A204.1 (cell line): ENCODE data around the gene RASL11A.
"Not testable (repeated sequence)": the region's sequence is repeated elsewhere in the genome, so short reads cannot be mapped to it uniquely, and the experiment has no call there.

Experiments
- FAIRE-seq: peaks from 2 replicates; lab custom pipeline; 2012; peaks lifted over from hg19 to GRCh38; lab: Jason Lieb, UNC

Gene RASL11A

DNA sequence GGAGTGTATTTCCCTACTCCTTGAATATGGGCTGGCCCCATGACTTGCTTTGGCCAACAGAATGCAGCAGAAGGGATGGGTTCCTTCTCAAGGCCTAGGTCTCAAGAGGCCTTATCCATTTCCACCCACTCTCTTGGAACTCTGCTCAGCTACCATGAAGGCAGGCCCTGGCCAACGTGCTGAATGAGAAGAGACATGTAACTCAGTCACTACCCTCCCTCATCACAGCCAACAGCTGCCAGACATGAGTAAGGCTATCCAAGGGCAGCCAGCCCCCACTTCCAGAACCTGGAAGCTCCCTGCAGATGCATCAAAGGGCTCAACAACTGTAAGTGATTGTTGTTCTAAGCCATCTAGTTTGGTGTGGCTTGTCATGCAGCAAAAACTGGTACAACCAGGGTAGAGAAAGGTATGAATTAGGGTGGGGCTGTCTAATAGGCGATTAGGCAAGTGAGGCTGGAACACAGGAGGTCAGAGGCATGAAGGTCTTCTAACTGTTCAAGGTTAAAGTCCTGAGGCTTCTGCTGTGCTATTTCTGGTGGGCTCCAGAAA, 1.4 kb upstream of the RASL11A start:
- no peak for FAIRE-seq

DNA sequence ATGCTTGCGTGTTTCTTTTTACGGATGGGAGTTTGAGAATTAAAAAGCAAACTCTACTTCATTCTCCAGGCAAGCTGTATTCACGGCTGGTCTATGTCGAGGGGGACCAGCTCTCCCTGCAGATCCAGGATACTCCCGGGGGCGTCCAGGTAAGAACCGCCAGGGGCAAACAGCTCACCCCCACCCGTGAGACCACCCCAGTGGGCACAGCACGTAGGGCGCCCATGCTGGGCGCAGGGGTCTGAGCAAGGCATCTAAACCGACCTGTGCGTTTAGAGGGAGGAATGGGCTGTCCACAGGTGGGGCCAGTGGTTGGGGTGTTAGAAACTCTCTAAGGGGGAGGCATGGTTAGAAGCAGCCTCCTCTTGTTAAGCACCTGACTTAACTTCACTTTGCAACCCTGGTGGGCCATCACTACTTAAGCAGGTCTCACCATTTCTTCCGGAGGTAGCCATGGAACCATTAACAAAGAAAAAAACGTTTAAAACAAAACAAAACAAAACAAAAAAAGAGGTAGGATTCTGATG, 1.0 kb downstream of the RASL11A start:
- no peak for FAIRE-seq

DNA sequence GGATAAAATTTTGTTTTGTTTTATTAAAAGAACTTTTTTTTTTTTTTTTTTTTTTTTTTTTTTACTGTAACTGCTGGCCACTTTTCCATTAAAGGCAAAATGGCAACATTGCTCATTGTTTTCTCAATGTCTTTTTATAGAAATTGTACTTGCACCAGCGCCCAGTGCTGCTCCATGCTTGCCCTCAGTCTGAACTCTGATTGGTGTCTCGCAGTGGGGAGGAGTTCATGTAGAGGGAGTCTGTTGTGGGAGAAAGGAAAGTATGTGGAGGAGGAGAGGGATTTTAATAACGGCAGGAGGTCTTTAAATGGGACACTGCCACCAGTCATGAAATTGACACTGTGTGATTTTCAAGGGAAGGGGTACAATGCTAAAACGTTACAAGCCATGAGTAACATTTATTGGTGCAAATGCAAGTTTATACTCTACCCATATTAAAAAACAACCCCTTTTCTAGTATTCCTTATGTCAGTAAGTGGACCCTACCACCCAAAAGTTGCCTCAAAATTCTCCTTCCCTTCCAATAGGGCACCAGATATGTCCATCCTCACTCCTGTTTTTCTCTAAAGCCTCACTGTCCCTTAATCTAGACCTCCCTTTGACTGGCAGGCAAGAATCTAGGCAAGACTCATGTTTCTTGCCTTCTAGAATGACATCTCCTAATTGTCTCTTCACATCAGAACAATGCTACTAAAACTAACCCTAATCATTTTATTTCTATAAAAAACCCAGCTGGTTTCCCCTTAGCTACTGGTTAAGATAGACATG, 3.2 kb downstream of the RASL11A start:
- no peak for FAIRE-seq

DNA sequence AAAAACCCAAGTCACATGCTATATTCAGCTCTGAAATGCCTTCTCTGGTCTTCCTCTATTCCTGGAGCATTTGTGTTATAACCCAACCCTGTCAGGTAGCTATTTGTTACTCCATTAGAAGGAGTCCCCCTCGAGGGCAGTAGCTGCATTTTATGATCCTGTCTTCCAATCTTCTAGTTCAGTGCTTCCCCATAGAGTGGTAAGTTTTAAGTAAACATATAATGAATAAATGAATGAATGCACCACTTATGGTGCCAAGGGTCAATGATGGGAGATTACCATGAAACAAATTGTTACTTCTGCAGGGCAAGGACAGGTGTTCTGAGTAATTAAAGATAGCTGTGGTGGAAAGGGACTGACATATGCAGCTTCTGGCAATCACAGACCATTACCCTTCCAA, 4.0 kb downstream of the RASL11A start:
- no peak for FAIRE-seq

DNA sequence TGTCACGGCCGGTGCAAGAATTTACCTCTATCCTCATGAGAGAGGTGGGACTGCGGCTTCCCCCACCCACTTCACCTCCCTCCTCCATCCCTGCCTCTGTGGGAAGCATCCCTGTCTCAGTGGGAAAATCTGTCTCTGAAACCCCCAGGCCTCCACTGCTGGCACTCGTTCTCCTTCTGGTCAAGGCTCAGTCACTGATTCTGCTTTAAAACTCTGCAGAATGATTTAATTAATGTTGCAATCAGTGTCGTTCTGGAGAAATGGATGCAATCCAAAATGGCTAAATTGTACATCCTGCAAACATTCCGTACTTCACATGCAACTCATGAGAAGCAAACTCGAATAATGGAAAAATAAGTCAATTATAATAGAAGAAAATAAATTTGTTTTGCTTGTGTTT, 5.6 kb downstream of the RASL11A start:
- FAIRE-seq = no peak

DNA sequence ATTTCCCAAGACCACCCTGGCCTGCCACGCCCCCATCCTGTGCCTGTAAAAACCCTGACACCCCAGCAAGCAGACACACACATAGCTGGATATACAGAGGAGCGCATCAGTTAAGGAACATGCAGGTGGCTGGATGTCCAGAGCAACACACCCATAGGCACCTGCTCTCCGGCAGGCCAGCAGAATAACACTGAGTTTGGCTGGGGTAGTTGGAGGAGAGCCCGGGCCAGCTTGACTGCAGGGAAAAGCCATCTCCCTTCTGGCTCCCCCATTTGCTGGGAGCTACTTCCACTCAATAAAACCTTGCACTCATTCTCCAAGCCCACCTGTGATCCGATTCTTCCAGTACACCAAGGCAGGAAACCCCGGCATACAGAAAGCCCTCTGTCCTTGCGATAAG, 8.9 kb downstream of the RASL11A start:
- no peak for FAIRE-seq

DNA sequence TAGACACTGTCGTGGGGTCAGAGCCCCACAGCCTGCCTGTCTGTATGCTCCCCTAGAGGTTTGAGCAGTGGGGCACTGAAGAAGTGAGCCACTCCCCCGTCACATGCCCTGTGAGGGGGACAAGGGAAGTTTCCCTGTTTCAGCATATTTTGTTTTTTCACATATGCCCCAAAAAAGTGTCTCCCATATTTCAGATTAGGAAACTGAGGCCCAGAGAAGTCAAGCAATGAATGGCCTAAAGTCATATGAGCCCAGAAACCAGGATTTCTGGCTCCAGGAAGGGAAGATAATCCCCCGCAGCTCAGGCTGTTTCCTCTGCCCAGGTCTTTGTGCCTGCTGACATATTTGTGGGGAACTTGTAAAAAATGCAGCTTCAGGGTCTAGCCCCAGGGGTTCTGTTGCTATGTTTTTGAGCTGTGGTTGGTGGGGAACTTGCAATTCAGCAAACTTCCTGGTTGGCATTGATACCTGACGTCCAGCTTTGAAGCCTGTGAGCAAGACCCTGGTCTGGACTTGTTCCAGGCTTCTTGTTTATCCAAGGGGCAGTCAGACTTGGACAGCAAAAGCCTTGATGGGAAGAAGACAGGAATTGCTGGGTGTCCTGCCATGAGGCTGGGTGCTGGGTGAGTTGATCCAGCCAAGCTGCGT, 9.5 kb downstream of the RASL11A start:
- FAIRE-seq = no peak

DNA sequence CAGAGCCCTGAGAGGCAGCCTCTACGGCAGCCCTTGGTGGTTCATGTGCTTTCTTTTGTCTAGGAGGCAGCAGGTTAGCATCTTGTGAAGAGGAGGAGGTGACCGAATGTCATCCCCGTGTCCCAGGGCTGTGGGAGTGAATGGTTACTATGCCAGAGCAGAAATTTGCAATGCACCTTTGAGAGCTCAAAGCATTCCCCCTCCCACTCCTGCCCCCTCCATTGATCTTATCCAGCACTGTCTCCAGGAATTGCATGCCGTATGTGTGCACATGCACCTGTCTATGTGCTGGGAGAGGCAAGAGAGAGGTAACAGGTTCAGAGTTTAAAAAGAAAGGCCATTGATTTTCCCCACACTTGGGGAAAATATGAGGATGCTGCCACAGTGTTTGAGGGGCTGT, 10.2 kb downstream of the RASL11A start:
- FAIRE-seq = no peak

DNA sequence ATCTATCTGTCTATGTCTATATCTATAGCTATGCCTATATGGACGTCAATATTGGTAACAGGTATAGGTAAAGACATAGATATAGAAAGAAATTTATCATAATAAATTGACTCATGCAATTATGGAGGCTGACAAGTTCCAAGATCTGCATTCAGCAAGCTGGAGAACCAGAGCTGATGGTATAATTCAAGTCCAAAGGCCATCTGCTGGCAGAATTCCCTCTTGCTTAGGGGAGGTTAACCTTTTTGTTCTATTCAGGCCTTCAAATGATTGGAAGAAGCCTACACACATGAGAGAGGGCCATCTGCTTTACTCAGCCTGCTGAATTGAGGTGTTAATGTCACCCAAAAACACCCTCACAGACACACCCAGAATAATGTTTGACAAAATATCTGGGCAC, 10.8 kb downstream of the RASL11A start:
- no peak for FAIRE-seq

DNA sequence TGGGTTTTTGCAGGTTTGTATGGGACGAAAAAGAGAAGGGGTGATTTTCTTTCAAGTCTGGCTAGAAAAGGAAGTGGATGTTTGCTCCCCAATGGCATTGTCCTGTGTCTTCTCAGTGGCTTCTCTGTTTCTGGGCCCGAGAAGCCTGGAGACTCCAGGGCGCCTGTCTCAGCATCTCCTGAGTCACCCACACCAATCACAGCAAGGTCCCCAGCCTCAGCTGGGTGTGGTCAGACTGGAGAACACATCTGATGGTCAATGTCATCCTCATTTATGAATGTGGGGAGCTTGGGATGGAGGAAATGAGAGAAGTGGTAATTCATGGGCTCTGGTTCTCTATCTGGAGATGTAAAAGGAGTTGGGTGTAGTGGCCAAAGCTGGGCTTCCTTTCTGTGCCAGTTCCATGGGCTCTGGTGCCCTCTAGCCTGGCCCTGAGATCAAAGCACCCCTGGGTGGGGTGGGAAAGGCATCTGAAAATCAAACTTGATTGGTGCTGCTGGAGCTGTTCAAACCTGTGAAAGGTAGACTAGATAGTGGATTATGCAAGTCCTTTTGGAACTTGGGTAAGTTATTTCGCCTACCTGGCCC, 13.4 kb downstream of the RASL11A start:
- no peak for FAIRE-seq

DNA sequence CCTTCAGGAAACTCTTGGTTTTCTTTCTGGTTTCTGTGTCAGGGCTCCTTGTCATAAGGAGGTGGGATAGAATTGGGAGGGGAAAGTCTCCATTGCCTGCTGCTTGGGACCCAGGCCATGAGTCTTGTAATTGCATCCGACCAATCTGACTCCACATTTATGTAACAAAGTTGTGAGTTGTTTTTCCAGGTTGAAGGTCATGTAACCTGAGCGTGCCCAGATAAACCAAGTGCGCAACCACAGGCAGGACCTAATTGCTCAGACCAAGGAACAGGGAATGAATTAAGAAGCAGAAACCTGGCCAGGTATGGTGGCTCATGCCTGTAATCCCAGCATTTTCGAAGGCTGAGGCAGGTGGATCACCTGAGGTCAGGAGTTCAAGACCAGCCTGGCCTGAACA, 17.8 kb downstream of the RASL11A start:
- no peak for FAIRE-seq

DNA sequence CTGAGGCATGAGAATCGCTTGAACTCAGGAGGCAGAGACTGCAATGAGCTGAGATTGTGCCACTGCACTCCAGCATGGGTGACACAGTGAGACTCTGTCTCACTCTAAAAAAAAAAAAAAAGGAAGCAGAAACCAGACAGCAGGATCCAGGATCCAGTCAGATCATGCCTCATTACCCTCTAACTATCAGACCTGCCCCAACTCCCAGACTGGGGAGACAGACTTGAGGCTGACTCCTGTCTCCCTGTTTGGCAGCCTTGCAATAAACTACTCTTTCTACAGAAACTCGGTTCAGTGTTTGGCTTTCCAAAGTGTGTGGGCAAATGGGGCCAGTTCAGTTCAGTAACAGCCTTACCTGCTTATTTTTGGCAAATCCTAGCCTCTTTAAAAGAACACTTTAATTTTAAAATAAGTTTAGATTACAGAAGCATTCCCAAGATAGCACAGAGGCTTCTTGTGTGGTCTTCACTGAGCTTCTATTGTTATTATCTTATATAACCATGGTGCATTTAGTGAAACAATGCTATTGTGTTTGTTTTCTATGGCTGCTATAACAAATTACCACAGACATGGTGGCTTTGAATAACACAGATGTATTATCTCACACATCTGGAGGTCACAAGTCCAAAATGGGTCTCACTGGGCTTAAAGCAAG, 18.5 kb downstream of the RASL11A start:
- no peak for FAIRE-seq

DNA sequence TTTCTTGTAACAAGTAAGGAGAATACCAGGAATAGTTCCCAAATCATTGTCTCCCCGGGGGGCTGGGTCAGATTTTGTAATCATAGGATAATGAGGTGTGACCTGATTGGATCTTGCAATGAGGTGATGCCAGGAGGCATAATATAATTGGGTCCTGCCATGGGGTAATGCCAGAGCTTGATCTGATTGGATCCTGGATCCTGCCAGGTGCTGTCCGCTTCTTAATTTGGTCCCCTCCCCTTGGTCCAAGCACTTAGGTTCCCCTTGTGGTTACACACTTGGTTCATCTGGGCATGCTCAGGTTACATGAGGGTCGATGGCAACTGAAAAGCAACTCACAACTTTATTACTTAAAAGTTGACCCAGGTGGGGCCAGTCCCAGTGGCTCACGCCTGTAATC, 20.1 kb downstream of the RASL11A start:
- FAIRE-seq = no peak

DNA sequence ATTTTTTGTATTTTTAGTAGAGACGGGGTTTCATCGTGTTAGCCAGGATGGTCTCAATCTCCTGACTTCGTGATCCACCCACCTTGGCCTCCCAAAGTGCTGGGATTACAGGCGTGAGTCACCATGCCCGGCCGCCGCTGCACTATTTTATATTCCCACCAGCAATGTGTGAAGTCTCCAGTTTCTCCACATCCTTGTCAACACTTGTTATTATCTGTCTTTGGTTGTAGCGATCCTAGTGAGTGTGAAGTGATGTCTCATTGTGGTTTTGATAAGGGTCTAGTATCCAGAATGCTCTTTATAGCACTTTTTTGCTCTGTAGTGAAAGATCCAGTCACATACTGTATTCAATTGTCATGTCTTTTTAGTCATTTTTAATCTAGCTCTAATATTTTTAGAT, 21.3 kb downstream of the RASL11A start:
- not testable (repeated sequence) for FAIRE-seq

DNA sequence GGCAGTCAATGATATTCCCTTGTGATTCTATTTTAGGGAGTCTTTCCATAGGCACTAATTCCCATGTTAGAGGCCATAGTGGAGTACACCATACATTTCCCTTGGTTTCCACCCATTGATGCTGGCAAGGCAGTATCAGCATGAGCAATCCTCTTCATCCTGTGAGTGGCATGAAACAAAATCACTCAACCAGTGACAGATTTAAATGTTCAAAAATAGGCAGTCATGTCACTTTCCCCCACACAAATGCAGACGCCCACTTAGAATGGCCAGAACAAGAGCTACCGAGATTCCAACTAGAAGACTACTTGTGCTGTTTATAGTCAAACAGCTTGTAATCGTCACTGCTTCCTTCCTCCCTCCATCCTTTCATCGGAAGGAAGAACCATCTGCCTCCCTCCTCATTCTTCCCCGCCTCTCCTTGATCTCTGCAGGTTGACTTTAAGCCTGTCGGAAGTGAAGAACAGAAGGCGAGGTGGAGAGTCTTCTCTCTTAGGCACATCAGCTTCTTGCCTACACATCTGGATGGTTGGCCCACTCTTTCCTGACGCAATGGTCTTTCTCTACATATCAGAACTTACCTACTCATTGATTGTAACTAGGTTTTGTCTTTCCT, 22.6 kb downstream of the RASL11A start:
- FAIRE-seq = no peak

DNA sequence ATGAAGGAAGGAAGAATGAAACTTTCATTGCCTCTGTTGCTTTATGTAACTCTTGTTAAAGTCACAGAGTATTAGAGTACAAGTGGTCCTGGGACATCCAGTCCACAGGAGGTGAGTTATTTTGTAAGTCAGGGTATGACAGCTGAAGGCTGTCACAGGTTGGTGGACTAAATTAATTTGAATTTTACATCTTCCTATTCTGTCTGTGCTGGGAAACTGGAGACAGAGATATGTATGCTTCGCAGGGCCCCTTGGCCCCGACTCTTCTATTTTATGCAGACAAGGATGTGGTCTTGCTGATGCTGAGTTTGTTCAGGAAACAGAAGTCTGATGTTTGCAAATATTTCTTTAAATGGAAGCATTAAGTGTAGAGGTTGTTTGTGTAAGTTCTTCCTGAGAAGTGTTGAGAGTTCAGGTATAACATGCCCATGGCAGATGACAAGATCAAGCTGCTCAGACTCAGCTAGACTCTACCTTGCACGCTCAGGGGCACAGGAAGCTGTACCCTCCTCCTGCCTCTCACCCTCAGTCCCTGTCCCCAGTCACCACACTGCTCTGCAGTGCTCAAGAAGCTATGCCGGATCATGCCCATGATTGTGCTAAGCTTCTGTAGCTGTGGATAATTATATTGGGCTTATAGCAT, 23.4 kb downstream of the RASL11A start:
- no peak for FAIRE-seq

DNA sequence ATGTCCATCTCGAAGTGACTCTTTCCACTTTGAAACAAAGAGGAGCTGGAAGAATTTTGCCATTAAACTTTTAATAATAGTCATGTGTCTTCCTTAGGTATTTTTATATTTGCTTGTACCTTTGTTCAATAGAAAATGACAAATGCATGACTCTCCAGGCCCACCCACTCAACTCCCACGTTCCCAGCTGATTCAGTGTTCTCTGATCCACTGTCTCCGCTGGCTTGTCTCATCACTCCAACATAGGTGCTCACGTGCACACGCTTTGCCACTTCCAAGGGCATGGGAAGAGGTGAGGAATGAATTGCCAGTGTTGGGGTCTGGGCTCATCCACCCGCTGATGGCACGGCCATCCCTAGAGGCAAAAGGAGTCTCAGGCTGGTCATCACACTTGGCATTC, 24.5 kb downstream of the RASL11A start:
- no peak for FAIRE-seq

DNA sequence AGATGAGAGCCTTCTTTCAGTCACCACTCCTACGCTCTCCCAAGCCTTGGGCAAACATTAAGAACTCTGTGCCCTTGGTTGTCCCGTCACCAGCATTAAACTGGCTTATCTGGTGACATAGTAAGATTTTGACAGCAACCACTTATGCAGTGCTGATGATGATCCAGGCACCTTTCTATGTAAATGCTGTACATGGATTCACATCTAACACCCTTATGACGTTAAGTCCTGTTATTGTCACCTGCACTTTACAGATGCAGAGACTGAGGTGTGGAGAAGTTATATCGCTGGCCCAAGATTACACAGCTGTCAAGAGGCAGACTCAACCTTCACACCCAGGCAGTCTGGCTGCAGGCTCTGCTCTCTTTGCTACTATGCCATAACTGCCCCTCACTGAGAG, 25.0 kb downstream of the RASL11A start:
- FAIRE-seq = no peak

DNA sequence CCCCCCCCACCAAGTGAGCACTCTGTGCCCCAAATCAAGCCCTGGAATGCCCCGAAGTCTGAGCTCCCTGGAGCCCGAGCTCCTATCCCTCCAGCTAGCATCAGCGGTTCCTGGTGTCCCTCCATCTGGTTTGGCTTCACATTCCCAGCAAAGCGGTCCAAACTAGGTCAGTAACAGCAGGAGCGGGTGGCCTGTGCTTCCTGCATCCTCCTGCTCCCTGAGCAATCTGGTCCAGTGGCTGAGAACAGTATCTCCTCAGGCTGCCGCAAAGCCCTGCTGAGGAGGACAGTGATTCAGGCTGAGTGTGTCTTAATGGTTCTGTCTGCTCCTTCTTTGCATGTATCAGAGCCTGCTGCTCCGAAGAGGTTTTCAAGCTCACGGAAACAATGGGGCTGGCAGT, 25.9 kb downstream of the RASL11A start:
- FAIRE-seq = no peak

DNA sequence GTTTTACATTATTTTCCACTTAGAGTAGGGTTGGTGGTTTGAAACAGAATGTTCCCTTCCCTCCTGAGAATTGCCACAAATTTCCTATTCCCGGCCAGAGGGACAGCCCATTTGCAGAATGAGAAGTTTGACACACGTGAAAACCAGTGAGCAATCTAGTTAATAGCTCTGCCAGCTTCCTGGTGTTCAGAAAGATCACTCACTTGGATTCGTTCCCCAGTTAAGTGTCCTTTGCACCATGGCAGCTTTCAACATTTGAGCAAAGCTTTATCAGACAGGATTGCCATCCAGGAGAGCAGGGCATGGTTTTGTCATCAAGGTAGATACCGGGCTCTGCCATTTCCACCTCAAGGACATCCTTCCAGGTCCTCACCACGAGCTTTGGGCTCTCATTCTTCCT, 28.2 kb downstream of the RASL11A start:
- FAIRE-seq = no peak

DNA sequence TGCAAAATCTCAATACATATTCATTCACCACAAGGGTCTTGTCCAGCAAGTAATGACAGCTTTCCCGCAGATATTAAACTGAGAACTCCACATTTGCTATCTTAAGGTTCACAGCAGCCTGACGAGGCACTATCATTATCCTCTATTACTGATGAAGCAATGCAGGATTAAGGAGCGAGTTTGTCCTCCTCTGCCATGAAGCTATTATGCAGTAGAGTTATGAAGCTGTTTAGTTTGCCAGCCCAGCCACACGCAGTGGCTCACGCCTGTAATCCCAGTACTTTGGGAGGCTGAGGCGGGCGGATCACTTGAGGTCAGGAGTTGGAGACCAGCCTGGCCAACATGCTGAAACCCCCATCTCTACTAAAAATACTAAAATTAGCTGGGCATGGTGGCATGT, 29.8 kb downstream of the RASL11A start:
- not testable (repeated sequence) for FAIRE-seq
